ENCODE results near the gene DIS3L2.
"Not testable (repeated sequence)": the region's sequence is repeated elsewhere in the genome, so short reads cannot be mapped to it uniquely, and the experiment has no call there.

Gene DIS3L2

DNA sequence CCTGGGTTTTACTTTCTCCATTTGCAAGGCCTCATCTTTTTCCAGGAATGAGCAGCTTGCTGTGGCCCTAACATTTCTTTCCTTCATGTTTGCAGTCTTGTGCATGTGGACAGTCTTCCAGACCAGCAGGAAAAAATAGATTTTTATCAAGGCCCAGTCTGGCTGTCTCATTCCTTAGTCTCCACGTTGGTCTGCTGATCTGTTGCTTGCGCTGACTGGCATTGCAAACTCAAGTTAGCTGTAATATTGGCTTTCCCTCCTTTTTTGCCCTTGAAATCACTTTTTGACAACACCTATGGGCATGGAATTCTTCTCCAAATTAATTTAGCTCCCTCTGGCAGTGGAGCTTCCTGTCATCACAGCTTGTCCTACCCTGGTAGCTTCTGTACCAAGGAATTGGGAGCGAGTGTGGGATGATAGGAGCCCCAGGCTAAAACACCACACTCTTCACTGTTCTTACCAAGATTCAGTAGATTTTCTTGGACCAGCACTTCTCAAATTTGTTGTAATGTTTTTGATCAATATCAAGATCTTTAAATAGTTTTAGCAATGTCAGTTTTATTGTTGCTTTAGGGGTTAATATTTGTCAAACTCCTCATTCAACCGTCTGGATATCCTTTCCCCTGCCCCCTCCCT, 48.2 kb downstream of the DIS3L2 start:
- DNase-seq (ENCODE audit: low read depth): no peak

DNA sequence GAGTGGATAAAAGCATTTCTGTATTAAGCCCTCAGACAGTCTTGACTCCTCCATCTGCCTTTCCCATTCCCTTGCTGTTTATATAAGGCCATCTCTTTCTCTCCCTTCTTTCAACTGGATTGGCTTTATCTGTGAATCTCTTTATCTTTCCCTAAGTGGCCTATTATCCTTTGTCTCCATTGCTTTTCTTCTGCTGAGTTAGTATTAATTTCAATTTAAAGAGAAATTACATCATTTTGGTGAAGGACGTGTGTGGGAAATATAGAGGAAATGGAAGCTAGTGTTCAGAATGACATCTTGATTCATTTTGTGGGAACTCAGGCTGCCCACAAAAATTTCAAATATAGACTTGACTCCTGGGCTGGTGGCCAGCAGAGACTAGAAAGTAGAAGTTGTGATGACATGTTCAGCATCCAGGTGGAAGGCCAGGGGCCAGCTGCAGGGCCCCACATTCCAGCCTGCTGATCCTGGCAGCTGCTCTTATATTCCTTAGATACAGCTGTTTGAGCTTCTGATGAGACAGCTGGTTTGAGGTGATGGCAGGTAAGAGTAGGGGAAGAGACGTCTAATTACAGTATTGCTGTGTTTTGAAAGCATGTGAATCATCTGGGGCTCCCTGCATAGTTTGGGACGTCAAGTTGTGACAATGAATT, 52.3 kb downstream of the DIS3L2 start:
- DNase-seq (ENCODE audit: low read depth): no peak

DNA sequence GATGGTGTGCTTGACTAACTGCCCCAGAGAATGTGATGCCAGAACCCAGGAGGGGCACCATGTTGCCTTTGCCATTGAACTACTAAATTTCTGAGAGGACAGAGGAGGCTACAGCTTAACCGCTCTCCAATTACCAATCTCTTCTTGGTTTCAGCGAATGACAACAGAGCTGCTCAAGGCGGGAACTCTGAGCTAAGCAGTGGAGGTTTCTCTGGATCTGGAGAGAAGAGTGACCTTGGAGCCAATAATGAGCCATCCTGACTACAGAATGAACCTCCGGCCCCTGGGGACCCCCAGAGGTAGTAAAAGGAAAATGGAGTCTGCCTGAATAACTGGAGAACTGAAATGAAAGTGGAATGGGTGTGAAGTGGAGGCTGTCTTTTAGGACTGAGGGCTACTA, 53.2 kb downstream of the DIS3L2 start:
- no peak for DNase-seq (ENCODE audit: low read depth)

DNA sequence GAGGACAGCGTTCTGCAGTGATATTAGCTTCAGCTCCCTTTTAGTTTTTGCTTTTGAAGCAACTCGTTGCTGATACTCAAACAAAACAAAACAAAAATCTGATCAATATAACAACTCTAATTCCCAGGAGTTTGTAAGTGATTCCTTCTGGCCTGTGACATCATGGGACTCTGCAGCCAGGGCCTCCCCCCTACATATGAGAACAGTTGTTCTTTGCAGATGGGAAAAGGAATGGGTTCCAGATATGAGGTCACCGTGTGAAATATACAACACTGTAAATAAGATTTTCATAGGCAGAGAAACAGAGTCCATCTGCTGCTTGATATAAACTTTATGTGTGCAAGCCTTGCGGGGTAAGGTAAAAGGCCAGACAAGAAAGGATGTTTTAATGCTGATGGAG, 56.7 kb downstream of the DIS3L2 start:
- DNase-seq (ENCODE audit: low read depth): no peak

DNA sequence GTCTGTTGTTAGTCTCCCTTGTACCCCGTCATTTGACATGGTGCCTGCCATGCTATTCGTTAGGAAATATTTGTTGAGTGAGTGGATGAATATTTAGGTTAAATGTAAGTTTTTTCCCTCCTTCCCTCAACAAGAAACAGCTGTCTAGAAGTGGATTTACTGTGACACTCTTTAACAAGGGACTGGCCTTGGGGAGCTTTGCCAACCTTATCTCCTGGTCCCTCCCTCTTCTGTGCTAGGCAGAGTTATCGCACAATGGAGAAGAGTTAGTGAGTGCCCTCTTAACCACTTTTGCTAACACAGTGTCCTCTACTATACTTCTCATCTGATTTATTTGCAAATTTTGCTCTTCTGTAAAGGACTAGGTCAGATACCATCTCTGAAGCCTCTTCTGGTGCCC, 61.2 kb downstream of the DIS3L2 start:
- no peak for DNase-seq (ENCODE audit: low read depth)

DNA sequence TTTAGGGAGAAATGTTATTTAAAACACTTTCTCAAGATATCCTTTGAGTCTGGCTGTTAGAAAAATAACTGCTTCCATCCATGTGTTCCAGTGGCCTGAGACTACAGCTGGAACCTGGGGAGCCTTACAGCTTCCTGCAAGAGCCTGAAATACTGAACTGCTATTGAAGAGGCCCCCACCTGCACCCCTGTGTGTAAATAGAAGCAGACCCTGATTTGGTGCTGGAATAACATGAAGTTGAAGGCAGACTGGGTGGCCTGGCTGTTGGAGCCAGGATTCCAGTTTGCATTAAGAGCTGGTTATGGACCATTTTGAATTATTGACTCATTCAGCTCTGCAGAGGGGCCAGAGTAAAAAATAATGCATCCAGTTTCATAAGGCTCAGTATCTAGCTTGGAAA, 61.9 kb downstream of the DIS3L2 start:
- DNase-seq (ENCODE audit: low read depth): no peak

DNA sequence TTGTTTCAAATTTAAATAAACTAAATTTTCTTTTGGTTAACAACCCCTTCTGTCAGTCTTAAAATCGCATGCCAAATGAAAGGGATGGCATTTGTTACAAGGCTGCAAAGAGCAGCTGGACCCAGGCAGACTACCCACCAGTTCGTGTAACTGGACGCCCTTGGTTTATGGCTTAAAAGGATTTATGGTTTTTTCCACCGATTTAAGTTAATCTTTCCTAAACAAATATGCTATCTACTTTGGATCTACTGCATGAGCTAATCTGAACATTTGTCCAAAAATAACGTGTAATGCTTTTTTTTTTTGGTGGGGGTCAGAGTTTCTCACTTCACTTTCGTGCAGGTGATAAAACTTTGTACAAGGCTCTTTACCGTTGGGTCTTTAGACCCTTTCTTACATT, 62.9 kb downstream of the DIS3L2 start:
- no peak for DNase-seq (ENCODE audit: low read depth)

DNA sequence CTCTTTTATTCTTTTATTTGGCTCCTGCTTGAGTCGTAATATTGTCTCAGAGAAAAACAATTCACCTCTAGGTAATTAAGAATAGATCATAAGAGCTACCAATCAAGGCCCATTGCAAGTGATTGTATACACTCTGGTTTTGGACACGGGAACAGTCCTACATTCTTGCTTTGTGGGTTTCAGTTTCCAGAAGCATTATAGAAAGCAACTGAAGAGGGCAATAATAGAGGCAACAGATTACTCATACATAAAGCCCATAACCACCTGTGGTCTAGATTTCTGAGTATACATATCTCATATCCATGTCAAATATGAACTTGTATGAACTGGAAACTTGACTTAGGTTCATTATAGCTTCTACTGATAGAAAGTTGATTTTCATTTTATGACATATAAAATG, 65.4 kb downstream of the DIS3L2 start:
- no peak for DNase-seq (ENCODE audit: low read depth)

DNA sequence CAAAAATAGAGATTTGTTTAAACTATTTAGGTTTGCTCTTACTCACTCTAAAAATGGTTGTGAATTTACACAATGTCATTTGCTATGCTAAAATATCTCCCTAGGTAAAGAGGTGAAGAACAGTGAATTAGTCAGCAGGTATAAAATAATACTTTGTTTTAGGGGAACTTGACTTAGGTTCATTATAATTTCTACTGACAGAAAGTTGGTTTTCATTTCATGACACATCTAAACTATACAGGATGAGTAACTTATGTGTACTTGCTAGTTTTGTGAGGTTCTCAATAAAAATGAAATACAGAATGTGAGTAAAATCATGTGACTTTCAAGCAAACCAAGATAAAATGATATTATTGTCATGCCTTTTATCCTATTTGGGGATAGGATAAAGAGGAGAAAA, 66.0 kb downstream of the DIS3L2 start:
- DNase-seq (ENCODE audit: low read depth): no peak

DNA sequence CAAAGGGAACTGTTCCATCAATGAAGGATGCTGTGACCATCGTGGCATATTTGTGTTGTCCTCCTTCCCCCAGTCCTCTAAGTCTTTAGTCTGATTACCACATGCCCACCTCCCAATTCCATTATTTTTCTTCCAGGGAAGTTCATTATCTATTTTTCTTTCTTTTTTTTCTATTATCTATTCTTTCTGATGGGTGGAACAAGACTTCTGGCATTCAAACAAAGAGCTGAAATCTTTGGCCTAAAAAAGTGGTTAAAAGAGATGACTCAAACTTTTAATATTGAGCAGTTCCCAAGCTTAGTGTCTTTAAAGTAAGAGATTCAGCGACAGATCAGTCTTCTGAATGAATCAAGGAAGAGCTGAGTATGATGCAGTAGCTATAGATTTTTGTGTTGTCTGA, 66.6 kb downstream of the DIS3L2 start:
- no peak for DNase-seq (ENCODE audit: low read depth)

DNA sequence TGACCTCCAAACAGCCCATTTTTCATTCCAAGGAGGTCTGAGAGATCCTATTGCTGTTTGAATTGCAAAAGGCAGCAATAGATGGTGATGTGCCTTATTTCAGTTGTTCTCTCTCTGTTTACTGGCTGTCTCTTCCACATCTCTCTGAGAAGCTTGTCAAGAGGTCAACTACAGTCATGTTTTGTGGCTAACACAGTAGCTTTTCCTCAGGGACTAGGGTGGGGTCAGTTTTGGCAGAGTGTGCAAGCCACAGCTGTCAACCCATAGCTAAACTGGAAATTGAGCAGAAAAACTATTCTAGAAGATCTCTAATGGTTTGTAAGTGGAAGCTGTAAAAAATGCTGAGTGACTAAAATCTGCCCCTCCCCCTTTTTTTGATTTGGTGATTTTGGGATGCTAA, 67.1 kb downstream of the DIS3L2 start:
- DNase-seq (ENCODE audit: low read depth): no peak

DNA sequence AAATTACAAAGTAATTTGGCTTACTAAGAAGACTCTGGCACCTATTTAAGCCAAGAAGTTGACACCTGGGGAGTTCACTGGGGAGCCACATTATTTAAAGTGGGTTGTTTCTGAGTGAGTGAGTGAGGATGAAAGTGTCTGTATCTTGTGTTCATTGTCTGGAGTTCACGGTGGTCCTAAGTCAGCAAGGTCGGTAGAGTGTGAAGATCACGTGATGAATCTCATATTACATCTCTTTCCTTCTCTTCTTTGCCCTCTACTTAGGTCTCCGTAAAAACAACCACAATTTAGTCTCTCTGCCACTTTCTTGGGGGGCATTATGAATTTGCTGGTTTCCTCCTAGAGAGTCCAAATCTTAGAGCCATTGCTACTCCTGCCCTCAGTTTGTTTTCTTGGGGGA, 67.8 kb downstream of the DIS3L2 start:
- DNase-seq (ENCODE audit: low read depth): no peak

DNA sequence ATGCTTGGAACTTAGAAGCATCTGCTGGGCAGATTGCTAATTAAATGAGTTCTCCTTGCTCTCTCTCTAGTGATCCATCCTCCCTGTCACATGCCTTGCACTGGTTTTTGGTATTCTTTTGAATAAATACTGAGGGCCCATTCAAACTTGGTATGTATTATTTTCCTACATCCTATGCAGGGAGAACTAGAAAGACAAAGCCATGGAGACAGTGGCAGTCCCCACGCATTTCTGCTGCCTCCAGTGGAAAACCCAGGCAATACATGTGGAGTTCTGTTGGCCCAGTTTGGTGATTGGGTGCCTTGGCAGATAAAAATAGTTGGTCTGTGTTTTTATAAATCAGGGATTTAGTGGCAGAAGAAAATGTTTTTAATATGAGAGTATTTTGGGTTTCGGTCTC, 68.7 kb downstream of the DIS3L2 start:
- DNase-seq (ENCODE audit: low read depth): no peak

DNA sequence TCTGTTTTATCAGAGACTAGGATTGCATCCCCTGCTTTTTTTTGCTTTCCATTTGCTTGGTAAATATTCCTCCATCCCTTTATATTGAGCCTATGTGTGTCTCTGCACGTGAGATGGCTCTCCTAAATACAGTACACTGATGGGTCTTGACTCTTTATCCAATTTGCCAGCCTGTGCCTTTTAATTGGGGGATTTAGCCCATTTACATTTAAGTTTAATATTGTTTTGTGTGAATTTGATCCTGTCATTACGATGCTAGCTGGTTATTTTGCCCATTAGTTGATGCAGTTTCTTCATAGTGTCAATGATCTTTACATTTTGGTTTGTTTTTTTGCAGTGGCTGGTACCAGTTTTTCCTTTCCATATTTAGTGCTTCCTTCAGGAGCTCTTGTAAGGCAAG, 73.8 kb downstream of the DIS3L2 start:
- not testable (repeated sequence) for DNase-seq (ENCODE audit: low read depth)

DNA sequence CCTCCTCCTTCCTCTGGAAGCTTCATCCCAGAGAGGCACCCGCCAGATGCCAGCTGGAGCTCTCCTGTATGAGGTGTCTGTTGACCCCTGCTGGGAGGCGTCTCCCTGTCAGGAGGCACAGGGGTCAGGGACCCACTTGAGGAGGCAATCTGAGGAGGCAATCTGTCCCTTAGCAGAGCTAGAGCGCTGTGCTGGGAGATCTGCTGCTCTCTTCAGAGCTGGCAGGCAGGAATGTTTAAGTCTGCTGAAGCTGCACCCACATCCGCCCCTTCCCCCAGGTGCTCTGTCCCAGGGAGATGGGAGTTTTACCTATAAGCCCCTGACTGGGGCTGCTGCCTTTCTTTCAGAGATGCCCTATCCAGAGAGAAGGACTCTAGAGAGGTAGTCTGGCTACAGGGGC, 75.4 kb downstream of the DIS3L2 start:
- DNase-seq (ENCODE audit: low read depth): not testable (repeated sequence)

DNA sequence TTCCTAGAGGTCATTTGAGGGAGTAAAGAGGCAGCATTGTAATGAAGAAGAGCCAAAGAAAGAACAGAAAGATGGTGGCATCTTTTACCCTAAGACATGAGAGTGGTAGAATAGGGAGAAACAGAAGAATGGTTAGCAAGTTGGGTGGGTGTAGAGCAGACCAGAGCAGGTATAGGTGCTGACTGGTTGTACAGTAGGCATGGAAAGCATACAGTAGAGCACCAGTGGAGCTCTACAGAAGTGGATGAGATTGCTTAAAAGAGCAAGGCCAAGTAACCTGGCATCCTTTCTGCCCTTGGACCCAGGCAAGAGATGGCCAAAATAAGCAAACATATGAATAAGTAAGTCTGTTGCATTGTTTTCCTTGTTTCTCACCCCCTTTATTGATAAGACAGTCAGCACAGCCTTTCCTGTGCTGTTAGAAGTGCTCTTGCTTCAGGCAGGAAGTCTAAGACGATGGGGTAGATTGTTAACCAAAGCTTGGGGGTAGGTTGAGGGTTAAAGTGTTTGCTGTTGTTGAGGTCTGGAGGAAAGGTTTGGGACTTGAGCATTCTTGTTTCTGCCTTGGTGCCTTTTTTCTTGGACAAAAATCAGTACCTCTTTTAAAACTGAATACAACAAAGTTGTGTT, 76.9 kb downstream of the DIS3L2 start:
- no peak for DNase-seq (ENCODE audit: low read depth)

DNA sequence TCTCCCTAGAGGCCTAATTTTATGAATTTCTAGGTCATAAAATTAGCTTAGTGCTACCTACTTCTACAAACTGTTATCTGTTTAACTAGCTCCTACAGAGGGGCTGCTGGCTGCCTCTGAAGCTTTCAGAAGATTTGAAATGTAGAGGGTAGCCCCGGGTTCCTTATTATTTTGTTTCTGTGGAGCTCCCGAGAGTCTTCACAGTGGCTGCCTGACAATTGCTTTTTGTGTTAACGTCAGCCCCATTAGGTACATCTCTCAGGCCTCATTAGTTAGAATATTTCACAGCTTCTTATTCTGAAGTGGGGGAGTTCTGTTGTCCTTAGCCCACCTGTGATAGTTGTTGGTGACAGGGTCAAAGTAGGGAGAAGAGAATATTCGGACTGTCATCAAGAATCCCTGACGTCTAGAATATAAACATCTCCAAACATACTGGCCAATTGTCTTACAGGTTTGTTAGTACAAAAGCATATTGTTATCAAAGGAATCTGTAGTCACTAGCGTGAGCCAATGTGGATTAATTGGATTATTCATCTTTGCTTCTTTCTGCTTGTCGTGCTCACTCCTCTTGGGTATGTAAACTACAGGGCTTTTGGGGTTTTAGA, 77.5 kb downstream of the DIS3L2 start:
- DNase-seq (ENCODE audit: low read depth): no peak

DNA sequence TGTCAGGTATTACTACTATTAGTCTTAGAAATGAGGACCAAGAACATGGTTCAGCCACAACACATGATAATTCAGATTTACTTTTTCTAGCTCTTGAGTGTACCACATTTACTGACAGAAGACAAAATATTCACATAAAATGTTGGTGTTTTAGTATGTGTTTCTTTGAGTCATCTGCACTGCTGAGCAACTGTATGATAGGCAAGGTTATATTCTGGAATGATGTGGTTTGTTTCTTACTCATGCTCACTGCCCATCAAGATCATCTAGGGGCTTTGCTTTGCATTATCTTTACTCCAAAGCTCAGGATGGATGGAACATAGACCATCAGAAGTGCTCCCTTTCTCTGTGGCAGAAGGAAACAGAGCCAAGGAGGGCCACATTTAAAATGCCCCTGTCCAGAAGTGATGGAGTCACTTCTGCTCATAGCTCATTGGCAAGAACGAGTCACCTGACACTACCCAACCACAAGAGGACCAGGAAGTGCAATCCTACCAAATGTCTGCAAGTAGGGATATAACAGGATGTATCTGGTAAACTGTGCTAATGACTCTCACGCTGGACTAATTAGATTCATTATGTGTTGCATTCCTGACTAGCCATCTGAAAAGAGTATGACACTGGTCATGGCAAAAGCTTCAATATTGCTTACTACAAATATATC, 81.5 kb downstream of the DIS3L2 start:
- no peak for DNase-seq (ENCODE audit: low read depth)

DNA sequence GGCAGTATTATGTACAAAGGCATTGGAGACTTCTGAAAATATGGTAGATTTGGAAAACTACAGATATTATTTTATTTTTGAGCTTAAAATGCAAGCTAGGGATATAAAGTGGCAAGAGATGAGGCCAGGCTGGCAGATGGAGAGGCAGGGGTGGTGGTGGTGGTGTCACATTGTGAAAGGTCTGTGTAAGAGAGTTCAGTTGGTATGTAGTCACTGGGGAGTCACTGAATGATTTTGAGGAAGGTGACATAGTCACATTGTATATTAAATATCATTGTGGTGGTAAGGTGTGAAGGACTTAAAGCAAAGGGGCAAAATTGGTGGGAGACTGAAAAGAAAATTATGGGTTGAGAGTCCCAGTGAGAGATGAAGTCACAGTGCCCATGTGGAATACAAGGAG, 82.5 kb downstream of the DIS3L2 start:
- no peak for DNase-seq (ENCODE audit: low read depth)

DNA sequence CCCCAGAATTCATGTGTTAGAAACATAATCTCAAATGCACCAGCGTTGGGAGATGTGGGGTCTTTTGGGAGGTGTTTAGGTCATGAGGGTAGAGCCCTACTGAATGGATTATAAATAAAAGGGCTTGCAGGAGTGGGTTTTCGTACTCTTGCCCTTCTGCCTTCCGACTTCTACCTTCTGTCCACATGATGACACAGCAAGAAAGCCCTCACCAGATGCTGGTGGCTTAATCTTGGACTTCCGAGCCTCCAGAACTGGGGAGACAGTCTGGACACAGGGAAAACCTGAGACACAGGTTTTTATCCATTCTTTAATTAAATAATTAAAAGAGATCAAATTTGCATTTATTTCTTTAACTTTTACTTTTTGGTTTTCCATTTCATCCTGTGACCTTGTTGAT, 87.8 kb downstream of the DIS3L2 start:
- DNase-seq (ENCODE audit: low read depth): no peak

DNA sequence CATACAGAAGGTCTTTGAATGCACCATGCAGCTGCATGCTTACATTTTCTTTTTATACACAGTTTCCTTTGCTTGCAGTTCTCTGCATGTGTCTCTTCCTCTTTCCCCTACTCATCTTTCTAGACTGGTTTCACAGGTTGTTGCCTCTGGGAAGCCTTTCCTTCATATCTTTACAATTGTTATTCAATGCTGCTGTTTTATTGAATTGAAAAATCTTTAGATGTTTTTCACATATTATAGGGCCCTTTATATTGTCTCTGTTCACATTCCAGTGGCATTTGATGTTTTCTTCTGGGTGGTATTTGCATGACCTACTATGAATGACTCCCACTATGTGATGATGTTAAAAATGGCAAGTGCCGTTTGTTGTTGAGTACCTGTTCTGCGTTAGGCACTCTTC, 91.1 kb downstream of the DIS3L2 start:
- no peak for DNase-seq (ENCODE audit: low read depth)

DNA sequence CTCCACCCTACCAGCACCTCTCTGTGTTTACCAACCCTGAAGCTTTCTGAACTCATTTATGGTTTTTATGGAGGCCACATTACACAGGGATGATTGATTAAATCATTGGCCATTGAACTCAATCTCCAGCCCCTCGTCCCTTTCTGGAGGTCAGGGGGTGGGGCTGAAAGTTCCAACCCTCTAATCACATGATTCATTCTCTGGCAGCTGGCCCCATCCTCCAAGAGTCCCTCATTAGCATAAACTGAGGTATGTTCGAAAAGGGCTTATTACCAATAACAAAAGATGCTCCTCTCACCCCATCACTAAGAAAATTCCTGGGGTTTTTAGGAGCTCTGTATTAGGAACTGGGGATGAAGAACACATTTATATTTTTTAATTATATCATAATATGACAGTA, 92.3 kb downstream of the DIS3L2 start:
- DNase-seq (ENCODE audit: low read depth): no peak
